Measurements from ENCODE around the gene BIRC5. TPM values are rescaled to one million over a fixed set of nuclear protein-coding genes. Genes with fewer than 3 reads are reported as not detected.
"Not testable (repeated sequence)": the region's sequence is repeated elsewhere in the genome, so short reads cannot be mapped to it uniquely, and the experiment has no call there.

BIRC5 gene
- total RNA-seq, 4 donors from 2014 or later, result 1.2 to 7.9 (median 3.6) TPM

GRCh38 chr17:78234261-78234865, 20.3 kb downstream of the BIRC5 start:
- Histone ChIP-seq H3K4me3 (no peak overlapping the region), H3K36me3 (no peaks in the 10 kb centered on the region), H3K27me3 (peaks cover 39% of the 10 kb centered on the region), H3K9me3 (no peaks in the 10 kb centered on the region), H3K4me1 (no peaks in the 10 kb centered on the region), H3K27ac (no peak overlapping the region)
- in situ Hi-C loops (cut with MboI; ENCODE audit: low pct_ligation_motif_present in 1 of 4, low pct_unique_long_range_greater_than_20kb in 1 of 4, low sequenced_read_pairs in 3 of 4), result no loop called here
- intact Hi-C loops (cut with DNase I; ENCODE audit: low total_unique reads), result no loop called here
- WGBS, 2 donors (ENCODE audit: low coverage in 1 of 2), result 81% methylated on average over 17 of the region's 17 CpGs; no CpG with 5 or more reads in 1 of the 2 donors
- DNase-seq, result no peak
- TF ChIP-seq POLR2AphosphoS5 (IDR thresholded peaks at IDR 0.05), result no peak
- TF ChIP-seq EP300 (IDR thresholded peaks at IDR 0.05; ENCODE audit: low read depth), result no peak
- TF ChIP-seq POLR2A (IDR thresholded peaks at IDR 0.05), result no peak
- TF ChIP-seq CTCF (IDR thresholded peaks at IDR 0.05), result no peak

GRCh38 chr17:78235022-78235421, 21.0 kb downstream of the BIRC5 start:
- 89 to 96% methylated on average over 6 of the region's 6 CpGs for WGBS, 2 donors (ENCODE audit: low coverage in 1 of 2)
- H3K4me3 ChIP-seq; DNase-seq; H3K4me1 ChIP-seq; H3K27ac ChIP-seq; H3K9me3 ChIP-seq; in situ Hi-C loops (cut with MboI; ENCODE audit: low pct_ligation_motif_present in 1 of 4, low pct_unique_long_range_greater_than_20kb in 1 of 4, low sequenced_read_pairs in 3 of 4); intact Hi-C loops (cut with DNase I; ENCODE audit: low total_unique reads); H3K36me3 ChIP-seq: not testable (repeated sequence)
- peaks cover 32% of the 10 kb centered on the region for H3K27me3 ChIP-seq

- Histone ChIP-seq H3K27ac (no peak overlapping the region), H3K4me3 (no peak overlapping the region), H3K4me1 (no peaks in the 10 kb centered on the region), H3K36me3 (no peaks in the 10 kb centered on the region), H3K9me3 (no peaks in the 10 kb centered on the region), H3K27me3 (peaks cover 24% of the 10 kb centered on the region)
- 89% methylated on average over 6 of the region's 8 CpGs; no CpG with 5 or more reads in 1 of the 2 donors for WGBS, 2 donors (ENCODE audit: low coverage in 1 of 2)
- intact Hi-C loops (cut with DNase I; ENCODE audit: low total_unique reads), result no loop called here
- in situ Hi-C loops (cut with MboI; ENCODE audit: low pct_ligation_motif_present in 1 of 4, low pct_unique_long_range_greater_than_20kb in 1 of 4, low sequenced_read_pairs in 3 of 4), result no loop called here
- TF ChIP-seq POLR2AphosphoS5 (IDR thresholded peaks at IDR 0.05) (no peak), POLR2A (IDR thresholded peaks at IDR 0.05) (no peak), EP300 (IDR thresholded peaks at IDR 0.05; ENCODE audit: low read depth) (no peak), CTCF (IDR thresholded peaks at IDR 0.05) (no peak)
- DNase-seq, result no peak
Measured at GRCh38 chr17:78235885-78236284, 21.8 kb downstream of the BIRC5 start.

- WGBS, 2 donors (ENCODE audit: low coverage in 1 of 2), result 93% methylated on average over 16 of the region's 20 CpGs; no CpG with 5 or more reads in 1 of the 2 donors
- Histone ChIP-seq H3K4me1 (no peaks in the 10 kb centered on the region), H3K4me3 (no peak overlapping the region), H3K9me3 (no peaks in the 10 kb centered on the region), H3K27me3 (peaks cover 17% of the 10 kb centered on the region), H3K36me3 (no peaks in the 10 kb centered on the region), H3K27ac (no peak overlapping the region)
- no peak for DNase-seq
- intact Hi-C loops (cut with DNase I; ENCODE audit: low total_unique reads) (no loop called here), in situ Hi-C loops (cut with MboI; ENCODE audit: low pct_ligation_motif_present in 1 of 4, low pct_unique_long_range_greater_than_20kb in 1 of 4, low sequenced_read_pairs in 3 of 4) (no loop called here)
- TF ChIP-seq POLR2A (IDR thresholded peaks at IDR 0.05), result no peak
- TF ChIP-seq POLR2AphosphoS5 (IDR thresholded peaks at IDR 0.05), result no peak
- no peak for TF ChIP-seq EP300 (IDR thresholded peaks at IDR 0.05; ENCODE audit: low read depth)
- no peak for TF ChIP-seq CTCF (IDR thresholded peaks at IDR 0.05)
Measured at GRCh38 chr17:78236362-78237127, 22.5 kb downstream of the BIRC5 start.
